ENCODE measurements around the gene CUBN. TPM values are rescaled to one million over a fixed set of nuclear protein-coding genes. Genes with fewer than 3 reads are reported as not detected.

CUBN gene
- total RNA-seq, 4 donors from 2014 or later, result 13.4 to 31.0 (median 19.7) TPM

- no peak for DNase-seq
- Histone ChIP-seq H3K27me3 (no peaks in the 10 kb centered on the region), H3K36me3 (no peaks in the 10 kb centered on the region), H3K9me3 (no peaks in the 10 kb centered on the region), H3K27ac (no peak overlapping the region), H3K4me3 (replicated peaks in 1 of 3) (no peak overlapping the region), H3K4me1 (no peaks in the 10 kb centered on the region)
- TF ChIP-seq POLR2A (IDR thresholded peaks at IDR 0.05), result no peak
- TF ChIP-seq CTCF (IDR thresholded peaks at IDR 0.05), result no peak
- intact Hi-C loops (cut with DNase I), result no loop called here
- WGBS, 2 donors, result 94 to 95% methylated on average over 2 of the region's 2 CpGs
Measured at GRCh38 chr10:17068953-17069352, 60.7 kb downstream of the CUBN start.

- H3K27me3 ChIP-seq, result no peaks in the 10 kb centered on the region
- DNase-seq, result no peak
- peaks cover 0 to 9% of the 10 kb centered on the region in 2 donors for H3K4me1 ChIP-seq
- H3K4me3 ChIP-seq (replicated peaks in 1 of 3), result no peak overlapping the region
- TF ChIP-seq CTCF (IDR thresholded peaks at IDR 0.05) (no peak), POLR2A (IDR thresholded peaks at IDR 0.05) (no peak)
- no peaks in the 10 kb centered on the region for H3K36me3 ChIP-seq
- no peaks in the 10 kb centered on the region for H3K9me3 ChIP-seq
- no peak overlapping the region for H3K27ac ChIP-seq
- WGBS, 2 donors, result 72 to 73% methylated on average over 9 of the region's 9 CpGs
- intact Hi-C loops (cut with DNase I), result no loop called here
Measured at GRCh38 chr10:17067376-17068264, 62.0 kb downstream of the CUBN start.

- H3K36me3 ChIP-seq, result no peaks in the 10 kb centered on the region
- no peak for DNase-seq
- TF ChIP-seq POLR2A (IDR thresholded peaks at IDR 0.05) (no peak), CTCF (IDR thresholded peaks at IDR 0.05) (no peak)
- H3K4me1 ChIP-seq, result peaks cover 0 to 13% of the 10 kb centered on the region in 2 donors
- WGBS, 2 donors, result 85 to 86% methylated on average over 3 of the region's 3 CpGs
- H3K9me3 ChIP-seq, result no peaks in the 10 kb centered on the region
- no peak overlapping the region for H3K4me3 ChIP-seq (replicated peaks in 1 of 3)
- H3K27me3 ChIP-seq, result no peaks in the 10 kb centered on the region
- intact Hi-C loops (cut with DNase I), result no loop called here
- H3K27ac ChIP-seq, result no peak overlapping the region
Measured at GRCh38 chr10:17066807-17067206, 62.8 kb downstream of the CUBN start.

- Histone ChIP-seq H3K27me3 (no peaks in the 10 kb centered on the region), H3K36me3 (no peaks in the 10 kb centered on the region), H3K27ac (no peak overlapping the region), H3K9me3 (no peaks in the 10 kb centered on the region), H3K4me3 (replicated peaks in 1 of 3) (no peak overlapping the region), H3K4me1 (peaks cover 0 to 13% of the 10 kb centered on the region in 2 donors)
- TF ChIP-seq POLR2A (IDR thresholded peaks at IDR 0.05), result no peak
- no peak for TF ChIP-seq CTCF (IDR thresholded peaks at IDR 0.05)
- intact Hi-C loops (cut with DNase I), result no loop called here
- 91 to 92% methylated on average over 1 of the region's 1 CpG for WGBS, 2 donors
- no peak for DNase-seq
Measured at GRCh38 chr10:17066000-17066399, 63.6 kb downstream of the CUBN start.

- Histone ChIP-seq H3K9me3 (no peaks in the 10 kb centered on the region), H3K27me3 (no peaks in the 10 kb centered on the region), H3K36me3 (no peaks in the 10 kb centered on the region), H3K27ac (no peak overlapping the region), H3K4me1 (peaks cover 0 to 13% of the 10 kb centered on the region in 2 donors), H3K4me3 (replicated peaks in 1 of 3) (no peak overlapping the region)
- intact Hi-C loops (cut with DNase I), result no loop called here
- TF ChIP-seq POLR2A (IDR thresholded peaks at IDR 0.05) (no peak), CTCF (IDR thresholded peaks at IDR 0.05) (no peak)
- WGBS, 2 donors, result 96 to 98% methylated on average over 6 of the region's 6 CpGs
- DNase-seq, result no peak
Measured at GRCh38 chr10:17065273-17065672, 64.3 kb downstream of the CUBN start.
